Calu3 (cell line): ENCODE data around the gene BCL2L12. TPM values are rescaled to one million over a fixed set of nuclear protein-coding genes. Genes with fewer than 3 reads are reported as not detected.

Source experiments
- BruUV-seq: library from RNA; stranded (reverse); fragments of 400-500 nt; replicated peaks from 2 replicates; lab custom pipeline; 2021; lab: Mats Ljungman, UMichigan
- CTCF ChIA-PET: fragments of 300-600 bp; sonication (Branson Sonifier 250); formaldehyde crosslinking; loops from one replicate; lab custom pipeline; 2022; ENCODE audit warnings: antibody characterized with exemption; lab: Charles Lee
- DNase-seq: peaks from one replicate; pipeline ENCODE4 v3.0.0; 2022
- H3K27ac Mint-ChIP-seq: one replicate; pipeline ENCODE4 v1.8.0; 2022; ENCODE audit warnings: mixed read lengths; ENCODE audit not compliant: unreplicated experiment
- H3K27me3 Mint-ChIP-seq: one replicate; pipeline ENCODE4 v1.8.0; 2022; ENCODE audit warnings: mixed read lengths; ENCODE audit not compliant: unreplicated experiment
- H3K36me3 Mint-ChIP-seq: one replicate; pipeline ENCODE4 v1.8.0; 2022; ENCODE audit warnings: mild to moderate bottlenecking, moderate library complexity, mixed read lengths; ENCODE audit not compliant: insufficient read depth, unreplicated experiment
- H3K4me1 Mint-ChIP-seq: one replicate; pipeline ENCODE4 v1.8.0; 2022; ENCODE audit warnings: mild to moderate bottlenecking, low read depth, mixed read lengths; ENCODE audit not compliant: unreplicated experiment
- H3K4me3 Mint-ChIP-seq: one replicate; pipeline ENCODE4 v1.8.0; 2022; ENCODE audit warnings: mild to moderate bottlenecking, low read depth, moderate library complexity, mixed read lengths; ENCODE audit not compliant: unreplicated experiment
- H3K9me3 Mint-ChIP-seq: one replicate; pipeline ENCODE4 v1.8.0; 2022; ENCODE audit warnings: low read depth, mixed read lengths; ENCODE audit not compliant: unreplicated experiment
- intact Hi-C: fragments of 100-400 bp; cut with micrococcal nuclease; formaldehyde crosslinking; loops from one replicate; pipeline ENCODE4 v1.10.0; 2022; ENCODE audit not compliant: unreplicated experiment
- total RNA-seq: library from RNA; stranded (reverse); gene quantifications from 2 replicates; pipeline ENCODE4 v1.2.3, GENCODE V29; 2022
- TF ChIP-seq, protein P1 (sequence below): fragments of 200-600 bp; IDR thresholded peaks from one replicate; pipeline ENCODE4 v1.8.0; 2022; ENCODE audit warnings: antibody characterized with exemption; ENCODE audit not compliant: unreplicated experiment

Gene BCL2L12
- total RNA-seq, 1 experiment from 2014 or later, result 70.8 TPM

DNA sequence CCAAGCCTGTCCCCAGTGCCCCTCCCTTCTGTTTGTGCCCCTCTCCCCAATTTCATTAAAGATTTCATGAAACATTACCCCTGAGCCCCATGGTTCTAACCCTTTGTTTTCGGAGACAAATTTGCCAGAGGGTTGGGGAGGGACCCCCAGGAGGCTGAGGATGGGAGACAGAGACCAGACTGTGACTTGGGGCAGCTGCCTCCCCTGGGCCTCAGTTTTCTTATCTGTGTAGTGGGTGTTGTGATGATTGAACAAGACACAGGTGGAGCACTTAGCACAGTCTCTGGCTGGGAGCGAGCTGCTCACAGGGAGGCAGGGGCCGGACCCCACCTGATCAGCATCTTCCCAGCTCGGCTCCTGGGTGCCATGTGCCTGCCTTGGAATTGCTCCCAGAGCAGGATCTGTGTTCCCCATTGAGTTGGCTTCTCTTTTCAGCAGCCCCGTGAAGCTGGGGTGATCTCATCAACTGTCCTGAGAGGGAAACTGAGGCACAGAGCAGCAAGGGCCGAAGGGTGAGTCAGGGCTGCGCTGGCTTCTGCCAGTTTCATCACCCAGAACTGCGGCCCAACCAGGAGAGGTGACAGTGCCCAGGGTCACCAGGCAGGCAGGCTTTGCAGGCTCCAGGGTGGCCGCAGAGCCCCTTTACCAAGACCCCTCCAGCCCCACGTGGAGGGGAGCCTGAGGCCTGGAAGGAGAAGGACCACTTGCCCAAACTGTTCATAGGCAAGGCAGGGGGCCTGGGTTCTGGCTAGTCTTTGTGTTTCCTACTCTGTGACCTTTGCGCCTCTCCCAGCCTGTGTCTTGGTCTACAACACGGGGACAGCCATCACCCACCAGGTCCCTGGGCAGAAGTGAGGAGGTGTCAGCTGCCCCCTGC lies 6.9 kb upstream of the BCL2L12 start:
- Mint-ChIP-seq H3K4me1 (no peaks in the 10 kb centered on the region), H3K4me3 (no peak overlapping the region), H3K9me3 (no peaks in the 10 kb centered on the region), H3K27me3 (no peaks in the 10 kb centered on the region), H3K27ac (peak overlapping the region; percentile 42), H3K36me3 (peaks cover 95% of the 10 kb centered on the region)
- BruUV-seq, result no TSS peak
- no peak for DNase-seq
- intact Hi-C loops, result no loop called here
- TF ChIP-seq, protein P1, sequence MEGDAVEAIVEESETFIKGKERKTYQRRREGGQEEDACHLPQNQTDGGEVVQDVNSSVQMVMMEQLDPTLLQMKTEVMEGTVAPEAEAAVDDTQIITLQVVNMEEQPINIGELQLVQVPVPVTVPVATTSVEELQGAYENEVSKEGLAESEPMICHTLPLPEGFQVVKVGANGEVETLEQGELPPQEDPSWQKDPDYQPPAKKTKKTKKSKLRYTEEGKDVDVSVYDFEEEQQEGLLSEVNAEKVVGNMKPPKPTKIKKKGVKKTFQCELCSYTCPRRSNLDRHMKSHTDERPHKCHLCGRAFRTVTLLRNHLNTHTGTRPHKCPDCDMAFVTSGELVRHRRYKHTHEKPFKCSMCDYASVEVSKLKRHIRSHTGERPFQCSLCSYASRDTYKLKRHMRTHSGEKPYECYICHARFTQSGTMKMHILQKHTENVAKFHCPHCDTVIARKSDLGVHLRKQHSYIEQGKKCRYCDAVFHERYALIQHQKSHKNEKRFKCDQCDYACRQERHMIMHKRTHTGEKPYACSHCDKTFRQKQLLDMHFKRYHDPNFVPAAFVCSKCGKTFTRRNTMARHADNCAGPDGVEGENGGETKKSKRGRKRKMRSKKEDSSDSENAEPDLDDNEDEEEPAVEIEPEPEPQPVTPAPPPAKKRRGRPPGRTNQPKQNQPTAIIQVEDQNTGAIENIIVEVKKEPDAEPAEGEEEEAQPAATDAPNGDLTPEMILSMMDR, result no peak
- CTCF ChIA-PET, result no interaction called here

GRCh38 chr19:49660338-49660961 lies 5.3 kb upstream of the BCL2L12 start:
- intact Hi-C loops, result no loop called here
- TF ChIP-seq, protein P1, result no peak
- Mint-ChIP-seq H3K4me1 (no peaks in the 10 kb centered on the region), H3K27me3 (no peaks in the 10 kb centered on the region), H3K4me3 (no peak overlapping the region), H3K36me3 (peaks cover 95% of the 10 kb centered on the region), H3K9me3 (no peaks in the 10 kb centered on the region), H3K27ac (peak overlapping the region; percentile 42)
- no TSS peak for BruUV-seq
- CTCF ChIA-PET, result no interaction called here
- DNase-seq, result no peak

- CTCF ChIA-PET, result no interaction called here
- TF ChIP-seq, protein P1, result no peak
- no peak overlapping the region for H3K27ac Mint-ChIP-seq
- H3K27me3 Mint-ChIP-seq, result no peaks in the 10 kb centered on the region
- no peaks in the 10 kb centered on the region for H3K9me3 Mint-ChIP-seq
- H3K4me1 Mint-ChIP-seq, result peaks cover 7% of the 10 kb centered on the region
- DNase-seq, result no peak
- no TSS peak for BruUV-seq
- intact Hi-C loops, result no loop called here
- peaks cover 95% of the 10 kb centered on the region for H3K36me3 Mint-ChIP-seq
- no peak overlapping the region for H3K4me3 Mint-ChIP-seq
Observed at GRCh38 chr19:49662011-49662410, 3.7 kb upstream of the BCL2L12 start.

DNA sequence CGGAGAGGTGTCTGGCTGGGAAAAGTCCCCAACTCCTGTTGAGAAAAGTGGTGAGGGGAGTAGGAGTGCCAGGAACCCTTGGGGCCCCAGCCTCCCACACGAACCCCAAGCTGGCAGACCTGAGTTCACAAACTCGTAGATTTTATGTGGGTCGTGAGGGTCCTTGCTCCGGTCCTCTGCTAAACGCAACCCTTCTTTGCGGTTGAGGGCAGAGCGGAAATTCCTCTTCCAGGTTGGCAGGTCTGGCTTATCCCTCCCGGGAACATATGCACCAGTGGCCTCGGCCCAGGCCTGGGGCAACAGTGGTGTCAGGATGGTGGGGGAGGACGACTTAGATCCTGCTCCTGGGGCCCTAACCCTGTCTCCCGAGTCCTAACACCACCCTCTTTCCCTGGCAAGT lies 2.5 kb upstream of the BCL2L12 start:
- H3K9me3 Mint-ChIP-seq, result no peaks in the 10 kb centered on the region
- BruUV-seq, result no TSS peak
- peak overlapping the region; percentile 8 for H3K4me3 Mint-ChIP-seq
- H3K4me1 Mint-ChIP-seq, result peaks cover 13% of the 10 kb centered on the region
- H3K27me3 Mint-ChIP-seq, result no peaks in the 10 kb centered on the region
- no peak for DNase-seq
- intact Hi-C loops, result no loop called here
- H3K36me3 Mint-ChIP-seq, result peaks cover 92% of the 10 kb centered on the region
- TF ChIP-seq, protein P1, result no peak
- CTCF ChIA-PET, result interaction anchor here (0.6 to 1.2 kb wide), 2 partner anchors 17 to 40 kb away, joined by 3 to 4 read pairs; no protein-coding TSS in a partner anchor
- no peak overlapping the region for H3K27ac Mint-ChIP-seq
